ENCODE measurements around the gene KSR2.

GRCh38 chr12:117847371-117847770, 121.4 kb downstream of the KSR2 start:
- TF ChIP-seq CTCF (IDR thresholded peaks at IDR 0.05; ENCODE audit: extremely low read depth in 1 of 2, insufficient read depth in 1 of 2, low read depth in 1 of 2, low read length in 2 of 2): no peak
- no peak for TF ChIP-seq POLR2A (IDR thresholded peaks at IDR 0.05; ENCODE audit: low read depth, low read length)
- no peak for TF ChIP-seq MYC (IDR thresholded peaks at IDR 0.05; ENCODE audit: low read depth, low read length)
- no peak for TF ChIP-seq POLR2AphosphoS5 (IDR thresholded peaks at IDR 0.05; ENCODE audit: insufficient read depth, low read depth, low read length)
- no peak for TF ChIP-seq EZH2 (IDR thresholded peaks at IDR 0.05; ENCODE audit: borderline replicate concordance, low read depth, low read length, severe bottlenecking)

All from endothelial cell of umbilical vein (primary cell).